Cardiac muscle cell (in vitro differentiated cells and primary cell): ENCODE data around the gene METTL9. TPM values are rescaled to one million over a fixed set of nuclear protein-coding genes. Genes with fewer than 3 reads are reported as not detected.
"Not testable (repeated sequence)": the region's sequence is repeated elsewhere in the genome, so short reads cannot be mapped to it uniquely, and the experiment has no call there.

ENCODE experiments used
- DNase-seq, 2 donors: peaks; one replicate each; pipeline versions ENCODE4 v3.0.0 to v3.0.0-alpha.2; 2010 to 2017; ENCODE audit warnings: low read depth in 1 of 2, low spot score in 1 of 2
- H3K27ac ChIP-seq: fragments of 200-600 bp; sonication (generic); 2 replicates; pipeline ENCODE4 v1.5.1; 2016
- H3K27me3 ChIP-seq: fragments of 200-600 bp; sonication (generic); 2 replicates; pipeline ENCODE4 v1.6.0; 2016; ENCODE audit warnings: control low read depth
- H3K36me3 ChIP-seq: fragments of 200-600 bp; sonication (generic); 2 replicates; pipeline ENCODE4 v1.5.1; 2016; ENCODE audit warnings: control low read depth
- H3K4me1 ChIP-seq: fragments of 200-600 bp; sonication (generic); 2 replicates; pipeline ENCODE4 v1.8.1; 2017; ENCODE audit warnings: low read depth, mild to moderate bottlenecking, mixed run types
- H3K4me3 ChIP-seq: fragments of 200-600 bp; sonication (generic); 2 replicates; pipeline ENCODE4 v1.5.1; 2016; ENCODE audit warnings: mild to moderate bottlenecking
- H3K9me3 ChIP-seq: fragments of 200-600 bp; sonication (generic); 2 replicates; pipeline ENCODE4 v1.5.1; 2017; ENCODE audit warnings: low read depth, mild to moderate bottlenecking, control low read depth
- polyA plus RNA-seq: library from polyadenylated mRNA; unstranded; fragments of >200 nt; fragmentation: Nextera tagmentation; extraction: Ambion mirVana; gene quantifications from 2 replicates; pipeline ENCODE4 v1.2.1, GENCODE V29; 2016
- total RNA-seq: library from RNA; depleted of rRNA; stranded (reverse); fragments of >200 nt; gene quantifications from 2 replicates; pipeline ENCODE4 v1.2.3, GENCODE V29; 2016
- TF ChIP-seq, protein P1 (sequence below): IDR thresholded peaks from 2 replicates; pipeline ENCODE4 v1.5.1; 2012; ENCODE audit warnings: low read depth, mild to moderate bottlenecking, low read length

METTL9 gene
- total and polyA plus RNA-seq, 2 experiments from 2014 or later: 125 to 313 TPM

DNA sequence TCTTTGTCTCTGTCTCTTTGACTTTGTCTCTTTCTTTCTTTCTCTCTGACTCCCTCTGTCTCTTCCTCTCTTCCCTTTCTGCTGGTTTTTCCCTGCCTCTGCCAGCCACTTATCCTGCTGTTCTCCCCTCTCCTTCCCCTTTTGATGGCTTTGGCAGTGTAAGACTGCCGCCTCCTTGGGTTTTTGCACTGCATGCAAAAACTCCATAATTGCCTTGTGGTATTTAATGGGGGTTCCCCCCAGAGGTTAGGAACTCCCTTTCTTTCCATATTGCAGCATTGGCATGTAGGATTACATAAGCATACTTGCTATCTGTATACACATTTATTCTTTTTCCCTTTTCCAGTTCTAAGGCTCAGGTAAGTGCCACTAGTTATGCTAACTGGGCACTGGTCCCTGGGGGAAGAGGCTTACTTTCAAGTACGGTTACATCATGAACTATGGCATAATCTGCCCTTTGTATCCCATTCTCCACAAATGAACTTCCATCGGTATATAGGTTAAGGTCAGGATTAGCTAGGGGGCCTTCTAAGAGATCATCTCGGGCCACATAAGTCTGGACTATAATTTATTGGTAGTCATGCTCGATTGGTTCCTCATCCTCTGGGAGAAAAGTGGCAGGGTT, 32.7 kb downstream of the METTL9 start:
- H3K9me3 ChIP-seq, H3K4me3 ChIP-seq, H3K27ac ChIP-seq, H3K4me1 ChIP-seq, DNase-seq, H3K36me3 ChIP-seq, H3K27me3 ChIP-seq: not testable (repeated sequence)

DNA sequence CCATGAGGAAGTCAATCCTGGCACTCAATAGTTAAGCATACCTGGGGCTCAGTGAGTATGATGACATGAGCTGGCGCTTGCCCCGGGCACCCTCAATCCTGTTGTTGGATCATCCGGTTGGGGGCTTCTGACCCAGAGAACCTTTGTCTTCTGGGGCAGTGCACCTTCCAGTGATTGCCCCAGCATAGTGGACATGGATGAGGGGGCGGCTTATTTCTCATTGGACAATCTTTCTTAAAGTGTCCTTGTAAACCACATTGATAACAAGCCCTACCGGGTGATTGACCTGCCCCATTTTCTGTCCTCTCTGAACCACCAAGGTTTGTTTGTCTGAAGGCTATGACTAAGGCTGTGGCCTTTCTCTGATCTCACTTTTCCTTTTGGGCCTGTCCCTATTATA, 34.8 kb downstream of the METTL9 start:
- TF ChIP-seq, protein P1, sequence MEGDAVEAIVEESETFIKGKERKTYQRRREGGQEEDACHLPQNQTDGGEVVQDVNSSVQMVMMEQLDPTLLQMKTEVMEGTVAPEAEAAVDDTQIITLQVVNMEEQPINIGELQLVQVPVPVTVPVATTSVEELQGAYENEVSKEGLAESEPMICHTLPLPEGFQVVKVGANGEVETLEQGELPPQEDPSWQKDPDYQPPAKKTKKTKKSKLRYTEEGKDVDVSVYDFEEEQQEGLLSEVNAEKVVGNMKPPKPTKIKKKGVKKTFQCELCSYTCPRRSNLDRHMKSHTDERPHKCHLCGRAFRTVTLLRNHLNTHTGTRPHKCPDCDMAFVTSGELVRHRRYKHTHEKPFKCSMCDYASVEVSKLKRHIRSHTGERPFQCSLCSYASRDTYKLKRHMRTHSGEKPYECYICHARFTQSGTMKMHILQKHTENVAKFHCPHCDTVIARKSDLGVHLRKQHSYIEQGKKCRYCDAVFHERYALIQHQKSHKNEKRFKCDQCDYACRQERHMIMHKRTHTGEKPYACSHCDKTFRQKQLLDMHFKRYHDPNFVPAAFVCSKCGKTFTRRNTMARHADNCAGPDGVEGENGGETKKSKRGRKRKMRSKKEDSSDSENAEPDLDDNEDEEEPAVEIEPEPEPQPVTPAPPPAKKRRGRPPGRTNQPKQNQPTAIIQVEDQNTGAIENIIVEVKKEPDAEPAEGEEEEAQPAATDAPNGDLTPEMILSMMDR: no peak
- no peaks in the 10 kb centered on the region for H3K9me3 ChIP-seq
- no peaks in the 10 kb centered on the region for H3K4me1 ChIP-seq
- H3K27ac ChIP-seq: no peak overlapping the region
- H3K27me3 ChIP-seq: no peaks in the 10 kb centered on the region
- no peak for DNase-seq
- H3K4me3 ChIP-seq: no peak overlapping the region
- H3K36me3 ChIP-seq: peaks cover 3% of the 10 kb centered on the region

DNA sequence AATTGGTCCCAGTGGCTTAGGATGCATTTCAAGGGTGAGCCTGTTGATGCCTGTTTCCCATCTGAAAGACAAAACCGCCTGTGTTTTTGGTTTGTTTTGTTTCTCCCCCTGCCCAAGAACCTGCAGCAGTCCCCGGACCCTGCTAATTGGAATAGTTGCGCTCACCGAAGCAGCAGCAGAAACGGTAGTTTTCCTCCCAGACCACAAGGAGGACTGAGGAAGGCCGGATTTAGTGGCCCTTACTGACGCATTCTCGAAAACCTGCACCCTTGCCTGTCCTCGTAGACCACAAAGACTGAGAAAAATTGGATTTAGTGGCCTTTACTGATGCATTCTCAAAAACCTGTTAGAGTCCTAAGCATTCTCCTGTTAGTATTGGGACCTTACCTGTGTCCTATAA, 36.3 kb downstream of the METTL9 start:
- not testable (repeated sequence) for H3K4me1 ChIP-seq, H3K36me3 ChIP-seq, H3K4me3 ChIP-seq, H3K9me3 ChIP-seq, H3K27ac ChIP-seq, DNase-seq, H3K27me3 ChIP-seq

DNA sequence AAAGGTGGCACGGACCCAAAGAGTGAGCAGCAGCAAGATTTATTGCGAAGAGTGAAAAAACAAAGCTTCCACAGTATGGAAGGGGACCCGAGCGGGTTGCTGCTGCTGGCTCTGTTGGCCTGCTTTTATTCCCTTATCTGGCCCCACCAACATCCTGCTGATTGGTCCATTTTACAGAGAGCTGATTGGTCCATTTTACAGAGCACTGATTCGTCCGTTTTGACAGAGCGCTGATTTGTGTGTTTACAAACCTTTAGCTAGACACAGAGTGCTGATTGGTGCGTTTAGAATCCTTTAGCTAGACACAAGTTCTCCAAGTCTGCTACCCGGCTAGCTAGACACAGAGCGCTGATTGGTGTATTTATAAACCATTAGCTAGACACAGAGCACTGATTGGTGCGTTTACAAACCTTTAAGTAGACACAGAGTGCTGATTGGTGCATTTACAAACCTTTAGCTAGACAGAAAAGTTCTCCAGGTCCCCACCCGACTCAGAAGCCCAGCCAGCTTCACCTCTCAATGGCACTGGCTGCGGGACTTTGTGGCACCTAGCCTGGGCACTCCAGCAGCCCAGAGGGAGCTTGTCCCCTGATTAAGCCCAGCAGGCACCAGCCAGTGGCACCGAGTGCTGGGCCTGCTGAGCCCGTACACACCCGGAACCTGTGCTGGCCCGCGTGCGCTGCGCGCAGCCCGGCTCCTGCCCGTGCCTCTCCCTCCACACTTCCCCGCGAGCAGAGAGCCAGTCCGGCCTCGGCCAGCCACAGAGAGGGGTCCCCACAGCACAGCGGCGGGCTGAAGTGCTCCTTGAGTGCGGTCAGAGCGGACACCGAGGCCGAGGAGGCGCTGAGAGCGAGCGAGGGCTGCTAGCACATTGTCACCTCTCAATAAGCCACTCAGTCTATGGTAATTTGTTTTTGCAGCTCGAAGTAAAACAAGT, 37.9 kb downstream of the METTL9 start:
- no peaks in the 10 kb centered on the region for H3K36me3 ChIP-seq
- H3K4me1 ChIP-seq: no peaks in the 10 kb centered on the region
- DNase-seq: no peak
- TF ChIP-seq, protein P1: no peak
- no peak overlapping the region for H3K27ac ChIP-seq
- no peaks in the 10 kb centered on the region for H3K9me3 ChIP-seq
- no peak overlapping the region for H3K4me3 ChIP-seq
- no peaks in the 10 kb centered on the region for H3K27me3 ChIP-seq

DNA sequence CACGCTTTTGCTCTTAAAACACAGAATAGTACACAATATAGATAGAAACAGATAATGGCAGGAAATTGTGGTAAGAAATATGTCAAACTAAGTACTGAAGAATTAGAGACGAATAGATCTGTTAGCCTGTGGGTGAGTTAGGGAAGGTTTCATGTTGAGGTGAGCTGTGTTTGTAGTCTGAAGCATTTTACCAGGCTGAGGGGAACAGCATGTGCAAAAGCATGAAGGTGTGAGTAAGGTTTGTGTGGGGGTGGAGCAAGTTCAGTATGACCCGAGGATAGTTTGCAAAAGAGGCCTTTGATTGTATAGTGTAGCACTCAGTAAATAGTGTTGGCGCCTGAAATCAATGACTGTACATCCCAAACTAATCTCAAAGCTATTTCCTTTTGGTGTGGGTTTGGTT, 39.2 kb downstream of the METTL9 start:
- Histone ChIP-seq H3K4me3 (no peak overlapping the region), H3K9me3 (no peaks in the 10 kb centered on the region), H3K27ac (no peak overlapping the region), H3K27me3 (no peaks in the 10 kb centered on the region), H3K4me1 (no peaks in the 10 kb centered on the region), H3K36me3 (no peaks in the 10 kb centered on the region)
- TF ChIP-seq, protein P1: no peak
- DNase-seq: peak in 1 of 2 donors; percentile 42

DNA sequence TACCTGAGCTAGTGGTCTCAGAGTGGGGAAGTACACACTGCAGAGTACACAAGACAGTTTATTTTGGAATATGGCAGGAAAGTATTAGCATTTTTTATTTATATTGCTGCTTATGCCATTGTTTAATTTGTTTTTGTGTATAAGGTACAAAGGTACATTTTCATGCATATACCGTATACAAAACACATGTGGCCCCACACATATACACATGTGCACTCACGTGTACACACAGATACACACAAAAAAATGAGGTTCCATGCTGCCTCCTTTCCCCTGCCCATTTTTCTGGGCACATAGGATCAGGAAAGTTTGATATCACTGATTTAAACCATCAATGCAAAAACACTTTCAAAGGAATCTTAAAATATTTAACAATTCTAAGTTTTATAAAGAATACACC, 40.1 kb downstream of the METTL9 start:
- no peaks in the 10 kb centered on the region for H3K4me1 ChIP-seq
- H3K27me3 ChIP-seq: no peaks in the 10 kb centered on the region
- H3K9me3 ChIP-seq: no peaks in the 10 kb centered on the region
- DNase-seq: no peak
- TF ChIP-seq, protein P1: no peak
- H3K4me3 ChIP-seq: no peak overlapping the region
- H3K27ac ChIP-seq: no peak overlapping the region
- H3K36me3 ChIP-seq: no peaks in the 10 kb centered on the region
